Adrenal gland (tissue), 12 donors: Measurements from ENCODE around the gene KAZN. TPM values are rescaled to one million over a fixed set of nuclear protein-coding genes. Genes with fewer than 3 reads are reported as not detected.

ENCODE experiments used
- DNase-seq, 7 donors: peaks; one replicate each; pipeline ENCODE4 v3.0.0-alpha.2; 2019 to 2020
- H3K27ac ChIP-seq, 5 donors: fragments of 200-600 bp; sonication (generic) in 4 of 5; 1 replicate in 3 of 5; 2 replicates in 2 of 5; pipeline versions ENCODE4 v1.5.1 to v1.8.0; 2016 to 2020; ENCODE audit warnings: mild to moderate bottlenecking in 1 of 5
- H3K27me3 ChIP-seq: fragments of 200-600 bp; 2 replicates; pipeline ENCODE4 v1.8.0; 2021
- H3K36me3 ChIP-seq, 2 donors: fragments of 200-600 bp; replicated peaks in 1 of 2; 1 replicate in 1 of 2; 2 replicates in 1 of 2; pipeline versions ENCODE4 v1.5.1 to v1.8.0; 2018 to 2022
- H3K4me1 ChIP-seq, 2 donors: fragments of 200-600 bp; replicated peaks in 1 of 2; 1 replicate in 1 of 2; 2 replicates in 1 of 2; pipeline versions ENCODE4 v1.5.1 to v1.8.0; 2018 to 2021
- H3K4me3 ChIP-seq, 4 donors: fragments of 200-600 bp; sonication (generic) in 3 of 4; one replicate each; pipeline ENCODE4 v1.5.1; 2016 to 2018
- H3K9me3 ChIP-seq, 3 donors: fragments of 200-600 bp; sonication (generic) in 1 of 3; replicated peaks in 1 of 3; 1 replicate in 2 of 3; 2 replicates in 1 of 3; pipeline versions ENCODE4 v1.5.1 to v1.8.0; 2016 to 2021
- POLR2A ChIP-seq, 2 donors: fragments of 450-650 bp; IDR thresholded peaks; one replicate each; pipeline ENCODE4 v1.6.1; 2017; ENCODE audit warnings: antibody characterized with exemption in 2 of 2, mild to moderate bottlenecking in 2 of 2, moderate library complexity in 1 of 2
- WGBS, 4 donors: extraction: QIAGEN DNeasy Blood & Tissue Kit in 2 of 4; methylation state at CpG; one replicate each; pipeline versions ENCODE4 v1.1.5 to v1.1.7; 2013 to 2017; 5-methylcytosine and 5-hydroxymethylcytosine counted together
- intact Hi-C, 2 donors: fragments of 100-400 bp; cut with DNase I; formaldehyde crosslinking; loops; one replicate each; pipeline versions ENCODE4 v1.14.1 to v1.15.0; 2022 to 2023
- polyA plus RNA-seq, 3 donors: library from polyadenylated mRNA; stranded (reverse); fragments of 200-250 nt in 2 of 3; fragments of 350-450 nt in 1 of 3; fragmentation: Illumina TruSeq in 1 of 3; extraction: RNeasy Lipid Tissue Mini Kit (QIAGEN cat#74804) in 1 of 3; gene quantifications; one replicate each; pipeline ENCODE4 v1.2.3, GENCODE V29; 2013 to 2014
- total RNA-seq, 9 donors: library from RNA; depleted of rRNA in 4 of 9; stranded (reverse); fragments of >200 nt in 4 of 9; fragments of 120-200 nt in 1 of 9; fragmentation: NEBNext Ultra II Directional in 1 of 9; extraction: Animal tissue kit (Norgen Biotek cat#: 25700) in 1 of 9; gene quantifications; one replicate each; pipeline versions ENCODE4 v1.1.0 to v1.2.4, GENCODE V29; 2013 to 2023
- TF ChIP-seq, protein P1 (sequence below), 6 experiments: fragments of 450-650 bp in 4 of 6; fragments of 200-600 bp in 2 of 6; sonication (generic) in 1 of 6; IDR thresholded peaks; 1 replicate in 5 of 6; 2 replicates in 1 of 6; pipeline versions ENCODE4 v1.5.1 to v1.8.0; 2016 to 2021; ENCODE audit warnings: antibody characterized with exemption in 6 of 6, mild to moderate bottlenecking in 2 of 6, moderate library complexity in 1 of 6
- donor health status: healthy with polysubstance abuse.
- donor health status: Bipolar disorder and iron deficiency.
- donor health status: DM: yes; HTN: yes; CAD: no.
- donor health status: DM: no; HTN: no; CAD: no.
- donor health status: DM: no; HTN: no; CAD: no.
- donor health status: DM: yes; HTN: yes; CAD: no.

The KAZN gene
- total and polyA plus RNA-seq, 12 donors, result 5.9 to 63.4 (median 29.5) TPM

DNA sequence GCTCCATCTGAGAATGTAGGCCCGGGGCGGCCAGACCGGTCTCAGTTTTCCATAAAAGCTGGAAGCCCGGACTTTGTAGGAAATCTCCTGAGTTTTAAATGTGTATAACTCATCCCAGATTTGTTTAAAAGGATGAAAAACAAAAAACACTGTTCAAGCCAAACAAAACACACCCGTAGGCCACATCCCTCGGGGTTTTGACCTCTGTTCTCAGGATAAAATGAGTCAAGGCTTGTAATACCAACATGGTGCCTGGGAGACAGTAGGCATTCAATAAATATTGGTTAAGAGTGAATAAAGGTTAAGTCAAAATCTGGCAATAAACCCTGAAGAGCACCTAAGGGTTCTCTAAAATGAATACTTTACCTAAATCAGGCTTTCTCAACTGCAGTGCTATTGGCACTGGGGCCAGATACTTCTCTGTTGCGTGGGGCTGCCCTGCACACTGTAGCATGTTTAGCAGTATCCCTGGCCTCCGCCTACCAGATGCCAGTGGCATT lies 55.0 kb downstream of the KAZN start:
- H3K4me1 ChIP-seq, result peaks cover 0 to 13% of the 10 kb centered on the region in 2 donors
- intact Hi-C loops, result no loop called here
- no peaks in the 10 kb centered on the region for H3K9me3 ChIP-seq
- no peaks in the 10 kb centered on the region for H3K36me3 ChIP-seq
- no peak overlapping the region for H3K27ac ChIP-seq
- TF ChIP-seq, protein P1, sequence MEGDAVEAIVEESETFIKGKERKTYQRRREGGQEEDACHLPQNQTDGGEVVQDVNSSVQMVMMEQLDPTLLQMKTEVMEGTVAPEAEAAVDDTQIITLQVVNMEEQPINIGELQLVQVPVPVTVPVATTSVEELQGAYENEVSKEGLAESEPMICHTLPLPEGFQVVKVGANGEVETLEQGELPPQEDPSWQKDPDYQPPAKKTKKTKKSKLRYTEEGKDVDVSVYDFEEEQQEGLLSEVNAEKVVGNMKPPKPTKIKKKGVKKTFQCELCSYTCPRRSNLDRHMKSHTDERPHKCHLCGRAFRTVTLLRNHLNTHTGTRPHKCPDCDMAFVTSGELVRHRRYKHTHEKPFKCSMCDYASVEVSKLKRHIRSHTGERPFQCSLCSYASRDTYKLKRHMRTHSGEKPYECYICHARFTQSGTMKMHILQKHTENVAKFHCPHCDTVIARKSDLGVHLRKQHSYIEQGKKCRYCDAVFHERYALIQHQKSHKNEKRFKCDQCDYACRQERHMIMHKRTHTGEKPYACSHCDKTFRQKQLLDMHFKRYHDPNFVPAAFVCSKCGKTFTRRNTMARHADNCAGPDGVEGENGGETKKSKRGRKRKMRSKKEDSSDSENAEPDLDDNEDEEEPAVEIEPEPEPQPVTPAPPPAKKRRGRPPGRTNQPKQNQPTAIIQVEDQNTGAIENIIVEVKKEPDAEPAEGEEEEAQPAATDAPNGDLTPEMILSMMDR (IDR thresholded peaks at IDR 0.05), result no peak
- TF ChIP-seq POLR2A (IDR thresholded peaks at IDR 0.05), result no peak
- 76 to 85% (median 79%) methylated on average over 8 of the region's 8 CpGs for WGBS, 4 donors
- H3K27me3 ChIP-seq, result no peaks in the 10 kb centered on the region
- DNase-seq, result no peak
- no peak overlapping the region for H3K4me3 ChIP-seq

GRCh38 chr1:14654554-14654953 lies 56.1 kb downstream of the KAZN start:
- Histone ChIP-seq H3K27me3 (no peaks in the 10 kb centered on the region), H3K9me3 (no peaks in the 10 kb centered on the region), H3K4me3 (no peak overlapping the region), H3K27ac (no peak overlapping the region), H3K36me3 (no peaks in the 10 kb centered on the region), H3K4me1 (peaks cover 0 to 3% of the 10 kb centered on the region in 2 donors)
- no peak for DNase-seq
- TF ChIP-seq, protein P1 (IDR thresholded peaks at IDR 0.05), result no peak
- TF ChIP-seq POLR2A (IDR thresholded peaks at IDR 0.05), result no peak
- intact Hi-C loops, result no loop called here
- WGBS, 4 donors, result 82 to 89% (median 83%) methylated on average over 1 of the region's 1 CpG

DNA sequence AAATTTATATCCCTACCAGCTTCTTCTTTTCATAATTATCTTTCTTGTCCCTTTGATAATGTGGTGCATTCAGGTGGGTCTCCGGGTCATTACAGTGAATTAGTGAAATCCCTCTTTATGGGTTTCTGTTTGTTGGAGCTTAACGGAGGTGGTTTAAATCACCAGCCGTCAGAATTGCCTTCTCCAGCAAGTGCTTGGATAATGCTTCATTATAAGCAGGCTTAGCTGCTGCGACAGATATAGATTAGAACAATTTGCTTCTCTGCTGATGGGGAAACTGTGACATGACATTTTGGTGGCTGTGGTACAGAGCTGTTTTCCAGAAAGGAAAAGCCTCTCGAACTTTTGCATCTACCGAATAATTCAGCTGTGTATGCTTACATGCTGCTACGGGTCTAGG lies 56.9 kb downstream of the KAZN start:
- Histone ChIP-seq H3K4me1 (no peaks in the 10 kb centered on the region), H3K9me3 (no peaks in the 10 kb centered on the region), H3K4me3 (no peak overlapping the region), H3K27me3 (no peaks in the 10 kb centered on the region), H3K27ac (no peak overlapping the region), H3K36me3 (no peaks in the 10 kb centered on the region)
- 83 to 92% (median 84%) methylated on average over 7 of the region's 7 CpGs for WGBS, 4 donors
- TF ChIP-seq, protein P1 (IDR thresholded peaks at IDR 0.05), result no peak
- no peak for TF ChIP-seq POLR2A (IDR thresholded peaks at IDR 0.05)
- DNase-seq, result no peak
- intact Hi-C loops, result no loop called here

GRCh38 chr1:14656384-14656937 lies 58.0 kb downstream of the KAZN start:
- Histone ChIP-seq H3K9me3 (no peaks in the 10 kb centered on the region), H3K4me1 (no peaks in the 10 kb centered on the region), H3K36me3 (no peaks in the 10 kb centered on the region), H3K27me3 (no peaks in the 10 kb centered on the region), H3K27ac (no peak overlapping the region), H3K4me3 (no peak overlapping the region)
- no peak for DNase-seq
- TF ChIP-seq, protein P1 (IDR thresholded peaks at IDR 0.05), result no peak
- TF ChIP-seq POLR2A (IDR thresholded peaks at IDR 0.05), result no peak
- intact Hi-C loops, result no loop called here
- 80 to 90% (median 88%) methylated on average over 13 of the region's 13 CpGs for WGBS, 4 donors
